ENCODE results near the gene IL20RA.

DNA sequence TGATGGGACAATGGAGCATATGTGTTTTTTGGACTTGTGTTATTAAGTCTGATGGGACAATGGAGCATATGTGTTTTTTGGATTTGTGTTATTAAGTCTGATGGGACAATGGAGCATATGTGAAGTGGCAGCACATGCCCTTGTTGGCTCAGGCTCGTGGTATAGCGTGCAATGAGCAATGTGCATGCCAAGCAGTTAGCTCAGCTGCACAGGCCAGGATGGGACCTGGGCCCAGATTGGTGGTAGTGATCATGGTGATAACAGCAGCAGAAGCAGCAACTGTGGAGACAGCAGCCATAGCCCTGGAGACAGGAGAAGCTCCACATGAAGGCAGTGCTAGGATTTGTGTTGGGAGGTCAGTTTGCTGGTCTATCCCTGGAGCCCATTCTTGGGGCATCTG lies 61.1 kb downstream of the IL20RA start:
- TF ChIP-seq, protein P1, sequence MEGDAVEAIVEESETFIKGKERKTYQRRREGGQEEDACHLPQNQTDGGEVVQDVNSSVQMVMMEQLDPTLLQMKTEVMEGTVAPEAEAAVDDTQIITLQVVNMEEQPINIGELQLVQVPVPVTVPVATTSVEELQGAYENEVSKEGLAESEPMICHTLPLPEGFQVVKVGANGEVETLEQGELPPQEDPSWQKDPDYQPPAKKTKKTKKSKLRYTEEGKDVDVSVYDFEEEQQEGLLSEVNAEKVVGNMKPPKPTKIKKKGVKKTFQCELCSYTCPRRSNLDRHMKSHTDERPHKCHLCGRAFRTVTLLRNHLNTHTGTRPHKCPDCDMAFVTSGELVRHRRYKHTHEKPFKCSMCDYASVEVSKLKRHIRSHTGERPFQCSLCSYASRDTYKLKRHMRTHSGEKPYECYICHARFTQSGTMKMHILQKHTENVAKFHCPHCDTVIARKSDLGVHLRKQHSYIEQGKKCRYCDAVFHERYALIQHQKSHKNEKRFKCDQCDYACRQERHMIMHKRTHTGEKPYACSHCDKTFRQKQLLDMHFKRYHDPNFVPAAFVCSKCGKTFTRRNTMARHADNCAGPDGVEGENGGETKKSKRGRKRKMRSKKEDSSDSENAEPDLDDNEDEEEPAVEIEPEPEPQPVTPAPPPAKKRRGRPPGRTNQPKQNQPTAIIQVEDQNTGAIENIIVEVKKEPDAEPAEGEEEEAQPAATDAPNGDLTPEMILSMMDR (IDR thresholded peaks at IDR 0.05) = no peak
- no peak for TF ChIP-seq POLR2A (IDR thresholded peaks at IDR 0.05)
- TF ChIP-seq POLR2AphosphoS5 (IDR thresholded peaks at IDR 0.05; ENCODE audit: insufficient read depth in 1 of 2, low read depth in 1 of 2) = no peak

Data from vagina (tissue), 2 donors.